Gastroesophageal sphincter (tissue), 3 donors: Measurements from ENCODE around the gene TTC33.

Experiments used
- POLR2A ChIP-seq, 2 donors: fragments of 450-650 bp; IDR thresholded peaks; one replicate each; pipeline ENCODE4 v1.6.1; 2017; ENCODE audit warnings: antibody characterized with exemption in 2 of 2, mild to moderate bottlenecking in 2 of 2, moderate library complexity in 1 of 2
- POLR2AphosphoS5 ChIP-seq: sonication (generic); formaldehyde crosslinking; IDR thresholded peaks from one replicate; pipeline ENCODE4 v1.6.1; 2017; ENCODE audit warnings: antibody characterized with exemption
- TF ChIP-seq, protein P1 (sequence below), 4 experiments: fragments of 200-600 bp in 2 of 4; fragments of 450-650 bp in 2 of 4; sonication (generic) in 1 of 4; IDR thresholded peaks; one replicate each; pipeline ENCODE4 v1.5.1; 2017 to 2019; ENCODE audit warnings: antibody characterized with exemption in 4 of 4, mild to moderate bottlenecking in 2 of 4, moderate library complexity in 2 of 4

DNA sequence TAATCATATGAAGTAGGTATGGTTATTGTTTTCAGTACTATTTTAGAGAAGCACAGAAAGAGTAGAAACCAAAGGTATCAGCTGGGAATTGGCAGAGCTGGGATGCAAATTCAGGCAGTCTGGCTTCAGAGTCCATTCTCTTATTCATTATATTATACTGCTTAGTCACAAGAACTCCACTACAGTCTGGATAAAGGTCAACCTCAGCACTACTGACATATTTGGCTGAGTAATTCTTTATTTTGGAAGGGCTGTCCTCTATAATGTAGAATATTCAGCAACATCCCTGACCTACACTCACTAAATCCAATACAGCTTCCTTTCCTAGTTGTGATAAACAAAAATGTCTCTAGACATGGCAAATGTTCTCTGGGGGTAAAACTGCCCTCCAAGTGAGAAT lies 38.5 kb downstream of the TTC33 start:
- no peak for TF ChIP-seq POLR2AphosphoS5
- TF ChIP-seq, protein P1, sequence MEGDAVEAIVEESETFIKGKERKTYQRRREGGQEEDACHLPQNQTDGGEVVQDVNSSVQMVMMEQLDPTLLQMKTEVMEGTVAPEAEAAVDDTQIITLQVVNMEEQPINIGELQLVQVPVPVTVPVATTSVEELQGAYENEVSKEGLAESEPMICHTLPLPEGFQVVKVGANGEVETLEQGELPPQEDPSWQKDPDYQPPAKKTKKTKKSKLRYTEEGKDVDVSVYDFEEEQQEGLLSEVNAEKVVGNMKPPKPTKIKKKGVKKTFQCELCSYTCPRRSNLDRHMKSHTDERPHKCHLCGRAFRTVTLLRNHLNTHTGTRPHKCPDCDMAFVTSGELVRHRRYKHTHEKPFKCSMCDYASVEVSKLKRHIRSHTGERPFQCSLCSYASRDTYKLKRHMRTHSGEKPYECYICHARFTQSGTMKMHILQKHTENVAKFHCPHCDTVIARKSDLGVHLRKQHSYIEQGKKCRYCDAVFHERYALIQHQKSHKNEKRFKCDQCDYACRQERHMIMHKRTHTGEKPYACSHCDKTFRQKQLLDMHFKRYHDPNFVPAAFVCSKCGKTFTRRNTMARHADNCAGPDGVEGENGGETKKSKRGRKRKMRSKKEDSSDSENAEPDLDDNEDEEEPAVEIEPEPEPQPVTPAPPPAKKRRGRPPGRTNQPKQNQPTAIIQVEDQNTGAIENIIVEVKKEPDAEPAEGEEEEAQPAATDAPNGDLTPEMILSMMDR (IDR thresholded peaks at IDR 0.05) = no peak
- TF ChIP-seq POLR2A (IDR thresholded peaks at IDR 0.05) = no peak
